SH-SY5Y (cell line): ENCODE measurements around the gene CEP78.

Experiments
- GATA2 ChIP-seq: IDR thresholded peaks from 2 replicates; pipeline ENCODE4 v1.6.1; 2011; ENCODE audit warnings: mild to moderate bottlenecking, low read depth, low read length
- GATA3 ChIP-seq: IDR thresholded peaks from 2 replicates; pipeline ENCODE4 v1.6.1; 2011; ENCODE audit warnings: low read depth, mild to moderate bottlenecking, low read length, moderate library complexity

DNA sequence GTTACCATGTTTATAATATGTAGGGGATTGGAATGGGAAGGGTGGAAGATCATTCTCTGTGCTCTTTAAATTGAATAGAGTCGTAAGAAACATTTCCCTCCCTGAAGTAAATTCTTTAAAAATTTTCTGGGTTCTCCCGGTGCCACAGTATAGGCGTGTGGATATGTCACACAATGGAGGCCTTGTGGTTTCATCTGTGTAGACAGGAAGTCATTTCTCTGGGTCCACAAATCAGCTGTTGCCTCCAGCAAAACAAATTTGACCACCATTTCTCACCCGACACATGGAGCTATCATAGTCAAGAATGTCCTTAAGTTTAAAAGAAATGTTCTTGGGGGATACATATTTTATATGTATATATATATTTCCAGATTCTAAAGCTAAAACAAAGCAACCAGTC, 17.4 kb downstream of the CEP78 start:
- TF ChIP-seq GATA3, result no peak
- TF ChIP-seq GATA2, result no peak
